DMS153 treated with DMSO at 0.1 percent for 48 hours (cell line): ENCODE results near the gene GINS3.
"Not testable (repeated sequence)": the region's sequence is repeated elsewhere in the genome, so short reads cannot be mapped to it uniquely, and the experiment has no call there.

Experiments
- DNase-seq: peaks from one replicate; lab custom pipeline; 2025; ENCODE audit not compliant: unreplicated experiment; lab: John Stamatoyannopoulos, UW

GINS3 gene

DNA sequence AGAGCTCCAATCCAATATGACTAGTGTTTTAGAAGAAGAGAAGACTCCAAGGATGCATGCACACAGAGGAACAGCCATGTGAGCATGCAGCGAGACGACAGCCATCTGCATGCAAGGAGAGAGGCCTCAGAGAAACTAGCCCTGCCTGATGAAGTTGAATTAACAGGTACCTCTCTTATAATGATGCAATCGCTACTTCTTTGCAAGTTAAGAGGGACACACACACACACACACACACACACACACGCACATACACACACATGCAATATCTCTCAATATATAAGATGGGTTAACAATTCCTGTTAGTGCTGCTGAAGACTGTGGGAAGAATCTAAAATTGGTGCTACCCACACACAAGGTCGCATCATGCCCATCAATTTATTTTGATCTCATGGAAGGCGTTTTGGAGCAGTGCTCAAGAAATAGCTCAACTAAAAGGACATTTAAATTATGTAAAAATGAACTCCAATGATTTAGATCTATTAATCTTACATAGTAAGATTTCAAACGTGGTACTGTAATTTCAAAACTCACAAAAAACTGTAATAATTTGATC is 7.0 kb upstream of the GINS3 start:
- no peak for DNase-seq

DNA sequence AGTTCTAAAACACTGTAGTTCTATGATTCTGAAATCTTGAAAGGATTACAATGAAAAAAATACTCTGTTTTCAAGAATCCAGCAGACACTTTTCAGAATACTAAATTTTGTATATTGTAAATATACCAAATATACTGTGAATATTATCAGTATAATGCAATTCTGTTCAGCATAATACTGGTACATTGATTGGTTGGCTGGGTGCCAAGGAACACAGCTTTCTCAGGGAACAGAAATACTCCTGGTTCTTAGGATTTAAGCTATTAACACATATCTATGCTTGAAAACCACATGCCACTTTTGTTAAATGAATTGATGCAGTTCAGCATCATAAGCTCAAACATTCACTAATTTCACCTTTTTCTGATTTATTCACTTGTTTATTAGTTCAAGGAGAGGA is 2.5 kb upstream of the GINS3 start:
- no peak for DNase-seq

DNA sequence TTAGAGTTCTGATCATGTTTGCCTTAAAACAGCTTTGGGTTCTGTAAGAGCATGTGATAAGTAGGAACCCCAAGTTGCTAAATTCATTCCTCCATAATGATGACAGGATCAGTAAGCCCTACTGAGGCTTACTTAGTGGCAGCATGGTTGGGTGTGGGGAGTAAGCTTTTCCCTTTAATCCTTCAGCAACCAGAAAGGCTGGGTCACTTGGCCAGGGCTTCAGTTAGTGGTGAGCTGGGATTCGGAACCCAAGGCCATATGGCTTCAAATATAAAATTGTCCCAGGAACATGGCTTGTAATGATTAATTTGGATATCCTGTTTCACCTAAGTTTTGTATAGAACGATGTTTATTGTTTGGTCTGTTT is 850 bp downstream of the GINS3 start:
- DNase-seq = no peak

DNA sequence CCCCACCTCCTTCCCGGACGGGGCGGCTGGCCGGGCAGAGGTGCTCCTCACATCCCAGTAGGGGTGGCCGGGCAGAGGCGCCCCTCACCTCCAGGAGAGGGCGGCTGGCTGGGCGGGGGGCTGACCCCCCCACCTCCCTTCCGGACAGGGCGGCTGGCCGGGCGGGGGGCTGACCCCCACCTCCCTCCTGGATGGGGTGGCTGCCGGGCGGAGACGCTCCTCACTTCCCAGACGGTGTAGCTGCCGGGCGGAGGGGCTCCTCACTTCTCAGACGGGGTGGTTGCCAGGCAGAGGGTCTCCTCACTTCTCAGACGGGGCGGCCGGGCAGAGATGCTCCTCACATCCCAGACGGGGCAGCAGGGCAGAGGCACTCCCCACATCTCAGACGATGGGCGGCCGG is 4.6 kb downstream of the GINS3 start:
- DNase-seq = not testable (repeated sequence)

DNA sequence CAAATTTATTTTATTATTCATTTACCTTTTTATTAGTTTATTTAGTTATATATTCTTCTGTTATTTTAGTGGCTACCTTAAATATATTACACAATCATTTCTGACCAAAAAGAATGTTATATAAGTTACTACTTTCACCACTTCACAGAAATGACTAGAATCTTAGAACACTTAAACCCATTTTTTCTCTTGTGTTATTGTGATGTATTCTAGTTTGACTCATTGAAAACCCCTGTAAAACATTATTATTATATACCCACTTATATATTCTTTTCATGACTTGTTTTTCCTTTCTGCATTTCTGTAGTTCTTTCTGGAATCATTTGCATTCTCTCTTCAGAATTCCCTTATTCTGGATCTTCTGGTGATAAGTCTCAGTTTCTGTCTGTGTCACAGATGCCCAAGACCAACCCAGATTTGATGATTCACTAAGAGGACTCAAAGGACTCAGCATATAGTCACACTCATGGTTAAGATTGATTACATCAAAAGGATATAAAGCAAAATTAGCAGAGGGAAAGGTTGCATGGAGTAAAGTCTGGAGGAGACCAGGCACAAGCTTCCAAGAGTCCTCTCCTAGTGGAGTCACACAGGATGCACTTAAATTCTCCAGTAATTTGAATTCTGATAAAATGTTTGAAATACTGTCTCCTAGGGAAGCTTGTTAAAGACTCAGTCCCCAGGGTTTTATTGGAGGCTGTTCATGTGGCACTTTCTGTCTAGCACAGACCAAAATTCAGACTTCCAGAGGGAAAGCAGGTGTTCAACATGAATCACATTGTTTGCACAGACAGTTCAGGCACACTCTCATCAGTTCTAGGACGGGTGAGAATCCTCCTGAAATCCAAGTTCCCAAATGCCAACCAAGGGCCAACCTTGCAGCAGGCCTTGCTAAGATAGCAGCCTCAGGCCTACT is 7.7 kb downstream of the GINS3 start:
- no peak for DNase-seq

DNA sequence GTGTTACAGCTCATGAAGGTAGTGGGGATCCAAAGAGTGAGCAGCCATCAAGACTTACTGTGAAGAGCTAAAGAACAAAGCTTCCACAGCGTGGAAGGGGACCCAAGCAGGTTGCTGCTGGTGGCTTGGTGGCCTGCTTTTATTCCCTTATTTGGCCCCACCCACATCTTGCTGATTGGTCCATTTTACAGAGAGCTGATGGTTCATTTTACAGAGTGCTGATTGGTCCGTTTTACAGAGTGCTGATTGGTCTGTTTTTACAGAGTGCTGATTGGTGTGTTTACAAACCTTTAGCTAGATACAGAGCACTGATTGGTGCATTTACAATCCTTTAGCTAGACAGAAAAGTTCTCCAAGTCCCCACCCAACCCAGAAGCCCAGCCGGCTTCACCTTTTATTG is 9.0 kb downstream of the GINS3 start:
- DNase-seq = not testable (repeated sequence)

DNA sequence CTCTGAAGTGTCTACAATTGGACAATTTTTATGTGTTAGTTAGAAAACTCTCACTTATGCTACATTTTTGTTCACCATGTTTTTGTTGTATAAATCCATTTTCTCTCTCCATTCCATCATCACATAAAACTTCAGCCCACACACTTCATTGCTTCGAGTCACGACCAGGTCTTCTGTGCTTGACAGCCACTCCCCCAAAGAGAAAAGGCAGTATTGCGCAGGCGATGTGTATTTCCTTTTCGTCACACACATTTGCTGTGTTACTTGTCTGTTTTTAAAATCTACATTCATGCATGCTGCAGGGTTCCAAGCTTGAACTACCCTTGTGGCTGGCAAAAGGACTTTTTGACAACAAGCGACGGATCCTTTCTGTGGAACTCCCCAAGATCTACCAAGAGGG is 10.5 kb downstream of the GINS3 start:
- DNase-seq = no peak

DNA sequence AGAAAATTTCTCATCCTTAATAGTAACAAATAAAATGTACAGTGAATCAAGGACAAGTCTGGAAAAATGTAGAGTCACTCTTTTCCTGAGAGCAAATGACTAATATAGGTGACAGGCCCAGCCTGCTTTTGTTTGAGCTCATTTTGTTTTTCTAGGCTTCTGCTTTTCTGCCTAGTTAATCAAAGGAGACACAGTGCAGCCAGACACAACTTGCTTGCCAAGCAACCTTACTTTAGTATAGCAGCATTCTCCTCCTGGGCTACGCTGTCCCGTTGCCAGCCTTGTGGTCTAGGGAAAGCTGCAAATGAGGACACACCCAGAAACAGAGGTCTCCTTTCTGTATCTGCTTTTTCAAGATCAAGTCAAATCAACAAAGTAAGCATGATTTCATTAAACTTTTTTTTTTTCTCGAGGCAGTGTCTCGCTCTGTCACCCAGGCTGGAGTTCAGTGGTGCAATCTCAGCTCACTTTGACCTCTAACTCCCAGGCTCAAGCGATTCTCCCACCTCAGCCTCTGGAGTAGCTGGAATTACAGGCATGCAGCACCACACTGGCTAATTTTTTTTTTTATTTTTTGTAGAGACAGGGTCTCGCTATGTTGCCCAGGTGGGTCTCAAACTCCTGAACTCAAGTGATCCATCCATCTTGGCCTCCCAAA is 17.2 kb downstream of the GINS3 start:
- no peak for DNase-seq

DNA sequence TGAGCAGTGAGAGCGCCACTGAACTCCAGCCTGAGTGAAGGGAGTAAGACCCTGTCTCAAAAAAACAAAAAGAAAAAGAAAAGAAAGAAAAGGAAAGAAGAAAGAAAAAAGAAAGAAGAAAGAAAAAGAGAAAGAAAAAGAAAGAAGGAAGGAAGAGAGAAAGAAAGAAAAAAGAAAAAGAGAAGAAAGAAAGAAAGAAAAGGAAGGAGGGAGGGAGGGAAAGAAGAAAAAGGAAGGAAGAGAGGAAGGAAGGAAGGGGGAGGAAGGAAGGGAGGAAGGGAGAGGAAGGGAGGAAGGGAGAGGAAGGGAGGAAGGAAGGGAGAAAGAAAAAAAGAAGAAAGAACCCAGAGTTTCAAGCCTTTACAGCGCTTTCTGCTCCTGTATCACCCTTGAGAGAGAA is 19.1 kb downstream of the GINS3 start:
- no peak for DNase-seq

DNA sequence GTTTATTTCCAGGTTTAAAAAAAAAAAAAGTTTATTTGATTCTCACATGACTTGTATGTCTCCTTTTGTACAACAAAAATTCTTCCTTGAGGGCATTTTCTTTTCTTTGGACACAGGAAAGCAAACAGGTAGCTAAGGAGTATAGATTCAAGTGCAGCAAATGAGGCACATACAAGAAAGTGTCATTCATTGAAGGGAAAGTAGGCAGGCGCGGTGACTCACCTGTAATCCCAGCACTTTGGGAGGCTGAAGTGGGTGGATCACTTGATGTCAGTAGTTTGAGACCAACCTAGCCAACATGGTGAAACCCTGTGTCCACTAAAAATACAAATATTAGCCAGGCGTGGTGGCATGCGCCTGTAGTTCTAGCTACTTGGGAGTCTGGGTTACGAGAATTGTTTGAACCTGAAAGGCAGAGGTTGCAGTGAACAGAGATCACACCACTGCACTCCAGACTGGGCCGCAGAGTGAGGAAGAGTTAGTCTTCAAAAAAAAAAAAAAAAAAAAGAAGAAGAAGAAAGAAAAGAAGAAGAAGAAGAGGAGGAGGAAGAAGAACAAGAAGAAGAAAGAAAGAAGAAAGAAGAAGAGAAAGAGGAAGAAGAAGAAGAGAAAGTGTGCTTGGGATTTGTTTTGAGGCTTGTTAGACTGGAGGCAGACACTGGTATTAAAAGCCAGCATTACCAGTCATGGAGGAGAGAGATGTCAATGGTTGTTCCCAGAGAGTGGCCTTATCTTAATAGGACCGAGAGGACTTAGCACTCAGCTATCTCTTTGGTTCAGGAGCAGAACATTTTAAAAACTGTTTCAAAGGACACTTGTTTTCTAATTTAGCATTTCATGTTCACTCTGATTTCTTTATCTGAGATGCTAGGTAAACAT is 19.7 kb downstream of the GINS3 start:
- no peak for DNase-seq

DNA sequence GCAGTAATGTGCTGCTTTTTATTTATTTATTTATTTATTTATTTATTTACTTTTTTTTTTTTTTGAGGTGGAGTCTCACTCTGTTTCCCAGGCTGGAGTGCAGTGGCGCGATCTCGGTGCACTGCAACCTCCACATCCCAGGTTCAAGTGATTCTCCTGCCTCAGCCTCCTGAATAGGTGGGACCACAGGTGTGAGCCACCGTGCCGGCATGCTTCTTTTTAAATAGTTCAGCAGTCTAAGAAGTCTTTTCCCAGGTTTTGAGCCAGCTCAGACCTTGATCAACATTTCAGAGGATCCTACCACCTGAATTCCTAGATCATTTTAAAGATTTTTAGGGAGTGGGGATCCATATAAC is 20.3 kb downstream of the GINS3 start:
- not testable (repeated sequence) for DNase-seq

DNA sequence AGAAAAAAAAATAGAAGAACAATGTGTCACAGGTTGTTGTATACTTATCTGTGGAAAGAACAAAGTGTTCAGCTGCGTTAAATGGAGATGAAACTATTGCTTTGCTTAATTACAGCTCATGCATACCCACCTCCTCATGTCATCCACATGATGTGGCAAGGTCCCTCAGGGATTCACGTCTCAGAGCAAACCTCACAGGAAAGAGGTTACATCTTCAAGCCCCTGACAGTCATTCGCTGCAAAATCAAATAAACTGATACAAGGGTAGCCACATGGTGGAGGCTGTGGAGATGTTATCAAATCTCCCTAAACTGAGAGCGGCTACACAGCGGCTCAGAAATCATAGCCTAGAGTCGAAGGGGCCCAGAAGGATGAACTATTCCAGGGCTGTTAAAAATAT is 21.1 kb downstream of the GINS3 start:
- DNase-seq = no peak

DNA sequence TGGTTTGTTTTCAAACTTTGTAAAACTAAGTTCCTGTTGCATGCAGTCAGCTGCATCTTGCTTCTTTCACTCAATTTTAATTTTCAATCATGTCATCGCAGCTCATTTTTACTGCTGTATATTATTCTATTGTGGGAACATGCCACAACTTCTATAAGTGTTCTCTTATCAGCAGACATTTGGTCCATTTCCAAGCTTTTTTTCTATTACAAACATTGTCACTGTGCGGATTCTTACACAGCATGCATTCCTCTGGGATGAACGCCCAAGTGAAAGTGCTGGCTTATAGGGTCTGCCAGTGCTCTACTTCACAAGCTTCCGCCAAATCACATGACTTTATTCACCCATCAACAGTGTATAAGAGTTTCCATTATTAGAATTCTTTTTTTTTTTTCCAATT is 22.7 kb downstream of the GINS3 start:
- DNase-seq = no peak

DNA sequence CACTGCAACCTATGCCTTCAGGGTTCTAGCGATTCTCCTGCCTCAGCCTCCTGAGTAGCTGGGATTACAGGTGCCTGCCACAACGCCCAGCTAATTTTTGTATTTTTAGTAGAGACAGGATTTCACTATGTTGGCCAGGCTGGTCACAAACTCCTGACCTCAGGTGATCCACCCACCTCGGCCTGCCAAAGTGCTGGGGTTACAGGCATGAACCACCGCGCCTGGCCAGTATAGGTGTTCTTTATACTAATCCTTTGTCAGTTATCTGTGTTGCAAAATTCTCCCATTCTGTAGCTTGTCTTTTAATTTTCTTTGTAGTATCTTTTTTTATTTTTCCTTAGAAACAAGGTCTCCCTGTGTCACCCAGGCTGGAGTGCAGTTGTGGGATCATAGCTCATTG is 23.7 kb downstream of the GINS3 start:
- DNase-seq = not testable (repeated sequence)

DNA sequence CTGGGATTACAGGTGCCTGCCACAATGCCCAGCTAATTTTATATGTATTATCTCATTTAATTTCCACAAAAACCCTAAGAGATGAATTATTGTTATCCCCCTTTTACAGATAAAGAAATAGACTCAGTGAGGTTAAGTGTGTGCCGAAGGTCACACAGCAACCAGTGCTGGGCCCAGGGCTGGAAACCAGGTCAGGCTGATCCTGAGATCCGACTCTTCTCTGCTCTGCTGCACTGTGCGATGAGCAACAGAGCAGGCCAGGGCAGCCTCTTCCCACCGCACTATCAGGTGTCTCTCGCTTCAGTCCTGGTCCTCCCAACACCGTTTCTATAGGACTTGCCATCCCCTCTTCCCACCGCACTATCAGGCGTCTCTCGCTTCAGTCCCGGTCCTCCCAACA is 24.8 kb downstream of the GINS3 start:
- no peak for DNase-seq

DNA sequence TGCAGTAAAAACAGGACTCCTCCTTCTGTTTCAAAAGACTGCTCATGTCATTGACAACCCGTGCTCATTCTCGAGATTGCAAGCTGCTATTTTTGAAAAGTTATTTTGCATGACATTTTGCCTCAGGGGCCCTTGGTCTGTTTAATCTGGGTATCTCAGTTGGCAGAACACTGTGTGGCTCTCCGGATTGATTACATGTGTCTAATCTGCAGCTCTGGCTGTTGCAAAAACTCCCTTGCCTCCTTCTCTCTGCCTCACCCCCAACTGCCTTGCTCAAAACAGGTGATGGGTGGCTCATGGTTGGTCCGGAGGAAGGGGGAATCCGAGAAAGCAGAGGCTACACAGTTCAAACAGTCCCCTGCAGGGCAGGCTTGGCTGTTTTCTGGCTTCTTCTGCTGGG is 25.3 kb downstream of the GINS3 start:
- DNase-seq = no peak

DNA sequence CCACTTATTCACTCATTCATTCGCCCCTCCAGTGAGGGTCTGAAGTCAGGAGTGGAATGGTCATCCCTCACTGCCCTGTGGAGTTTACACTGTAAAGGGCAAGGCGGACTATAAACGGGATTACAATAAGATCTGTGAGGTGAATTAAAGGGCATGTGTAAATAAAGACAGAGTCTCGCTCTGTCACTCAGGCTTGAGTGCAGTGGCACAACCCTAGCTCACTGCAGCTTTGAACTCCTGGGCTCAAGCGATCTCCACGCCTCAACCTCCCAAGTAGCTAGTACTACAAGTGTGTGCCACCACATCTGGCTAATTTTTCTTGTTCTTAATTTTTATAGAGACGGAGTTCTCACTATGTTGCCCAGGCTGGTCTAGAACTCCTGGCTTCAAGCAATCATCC is 25.8 kb downstream of the GINS3 start:
- DNase-seq = no peak

DNA sequence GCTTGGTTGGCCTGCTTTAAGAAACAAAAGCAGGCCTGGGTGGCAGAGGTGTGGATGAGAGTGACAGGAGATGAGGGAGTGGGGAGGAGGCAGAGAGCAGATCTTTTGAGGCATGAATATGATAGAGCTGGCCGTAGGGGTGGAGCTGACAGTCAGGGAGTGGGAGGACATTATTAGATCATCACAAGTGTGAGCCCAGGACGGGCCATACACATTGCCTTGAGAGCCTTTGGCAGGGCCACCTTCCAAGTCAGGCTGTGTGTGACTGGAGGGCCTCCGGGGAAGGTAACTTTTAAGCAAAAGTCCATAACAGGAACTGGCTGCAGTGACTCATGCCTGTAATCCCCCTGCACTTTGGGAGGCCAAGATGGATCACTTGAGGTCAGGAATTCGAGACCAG is 26.3 kb downstream of the GINS3 start:
- DNase-seq = no peak

DNA sequence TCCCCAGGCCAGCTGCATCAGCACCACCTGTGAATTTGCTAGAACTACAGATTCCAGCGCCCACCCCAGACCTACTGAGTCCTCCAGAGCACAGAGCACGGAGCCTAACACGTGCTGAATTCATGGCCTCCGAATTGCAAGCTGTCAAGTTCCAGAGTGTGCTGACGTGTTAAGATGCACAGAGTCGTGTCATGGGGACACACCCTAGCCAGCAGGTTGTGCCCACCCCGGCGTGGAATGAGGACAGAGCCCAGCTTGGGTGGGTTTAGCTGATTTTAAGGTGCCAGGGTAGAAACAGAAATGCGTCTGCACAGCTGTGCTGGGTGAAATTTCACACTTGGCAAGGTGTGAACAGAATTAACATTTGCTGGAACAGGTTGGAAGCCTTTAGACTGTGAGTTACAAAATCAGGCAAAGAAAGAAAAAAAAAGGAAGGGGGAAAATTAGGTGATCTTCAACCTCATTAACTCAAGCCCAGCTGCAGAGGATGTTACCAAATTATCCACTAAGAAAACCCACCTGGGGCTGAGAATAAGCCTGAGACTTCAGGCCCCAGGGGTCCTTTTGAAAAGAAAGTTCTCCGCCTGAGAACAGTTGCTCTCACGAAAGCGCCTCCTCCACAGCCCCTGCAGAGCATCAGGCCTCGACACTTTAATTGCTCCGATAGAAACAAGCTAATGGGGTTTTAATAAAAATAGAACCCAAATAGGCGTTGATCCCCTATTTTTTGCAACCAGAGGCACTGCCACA is 27.1 kb downstream of the GINS3 start:
- no peak for DNase-seq

DNA sequence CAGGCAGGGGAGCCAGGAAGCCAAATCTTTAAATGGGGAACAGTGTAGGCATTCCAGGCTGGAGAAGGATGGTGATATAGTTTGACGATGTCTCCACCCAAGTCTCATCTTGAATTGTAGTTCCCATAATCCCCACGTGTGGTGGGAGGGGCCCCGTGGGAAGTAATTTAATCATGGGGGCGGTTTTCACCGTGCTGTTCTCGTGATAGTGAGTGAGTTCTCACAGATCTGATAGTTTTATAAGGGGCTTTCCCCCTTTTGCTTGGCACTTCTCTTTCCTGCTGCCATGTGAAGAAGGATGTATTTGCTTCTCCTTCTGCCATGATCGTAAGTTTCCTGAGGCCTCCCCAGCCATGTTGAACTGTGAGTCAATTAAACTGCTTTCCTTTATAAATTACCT is 28.8 kb downstream of the GINS3 start:
- DNase-seq = no peak

DNA sequence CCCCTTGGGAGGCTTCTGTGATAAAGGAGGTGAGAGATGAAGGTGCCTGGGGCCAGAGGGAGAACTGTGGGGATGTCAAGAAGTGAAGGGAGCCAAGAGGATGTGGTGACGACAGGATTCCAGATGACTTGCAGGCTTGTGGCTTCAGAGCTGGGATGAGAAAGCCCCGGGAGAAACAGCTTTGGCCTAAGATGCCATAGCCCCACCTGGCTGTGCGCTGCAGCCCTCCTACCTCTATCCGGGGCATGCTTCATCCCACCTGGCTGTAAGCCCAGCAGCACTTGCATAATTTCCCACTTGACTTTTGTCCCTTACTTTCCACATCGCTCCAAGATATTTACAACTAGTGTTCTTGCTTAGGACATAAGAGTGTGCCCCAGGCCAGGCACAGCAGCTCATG is 29.3 kb downstream of the GINS3 start:
- DNase-seq = no peak
